Measurements from ENCODE around the gene RAD51. TPM values are rescaled to one million over a fixed set of nuclear protein-coding genes. Genes with fewer than 3 reads are reported as not detected.

Gene RAD51
- total RNA-seq, 1 experiment from 2014 or later, result 20.9 TPM

DNA sequence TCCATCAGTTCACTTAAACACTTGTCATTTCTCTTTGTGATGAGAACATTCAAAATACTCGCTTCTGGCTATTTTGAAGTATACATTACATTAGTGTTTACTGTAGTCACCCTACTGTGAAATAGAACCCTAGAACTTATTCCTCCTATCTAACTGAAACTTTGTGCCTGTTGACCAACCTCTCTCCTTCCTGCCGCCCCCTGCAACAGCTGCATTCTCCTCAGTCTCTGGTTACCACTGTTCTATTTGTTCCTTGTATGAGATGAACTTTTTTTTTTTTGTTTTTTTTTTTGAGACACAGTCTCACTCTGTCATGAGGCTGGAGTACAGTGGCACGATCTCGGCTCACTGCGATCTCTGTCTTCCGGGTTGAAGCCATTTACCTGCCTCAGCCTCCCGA, 2.9 kb downstream of the RAD51 start:
- intact Hi-C loops (cut with micrococcal nuclease), result no loop called here
- CTCF ChIA-PET, result no interaction called here
- DNase-seq (ENCODE audit: low read depth, low spot score) (no peak), ATAC-seq (no peak)
- no peaks in the 10 kb centered on the region for H4K20me1 ChIP-seq (ENCODE audit: insufficient read depth)
- POLR2A ChIA-PET, result no interaction called here
- H3K79me2 ChIP-seq (ENCODE audit: insufficient read depth, low read length), result peaks cover 55% of the 10 kb centered on the region
- RAD21 ChIA-PET (ENCODE audit: low non-redundant PET in 1 of 2, low total read pairs in 2 of 2, uncharacterized antibody in 2 of 2, unreplicated experiment in 2 of 2), result interaction anchor here in 1 of 2 experiments (0.6 kb wide), 1 partner anchor 86 kb away, joined by 3 read pairs; no protein-coding TSS in a partner anchor
- peaks cover 12 to 29% of the 10 kb centered on the region in 2 experiments; a peak in 2 of 4 replicates for H3K36me3 ChIP-seq (ENCODE audit: control insufficient read depth in 1 of 2, insufficient read depth in 2 of 2, low read length in 2 of 2)
- TF ChIP-seq EZH2 (IDR thresholded peaks at IDR 0.05) (no peak), POLR2A (IDR thresholded peaks at IDR 0.05; ENCODE audit: borderline replicate concordance, extremely low read depth, insufficient read depth, insufficient read length) (no peak), JUND (IDR thresholded peaks at IDR 0.05) (no peak), SP1 (IDR thresholded peaks at IDR 0.05; ENCODE audit: low read depth) (no peak), CEBPB (IDR thresholded peaks at IDR 0.05; ENCODE audit: low read depth) (no peak), POLR2AphosphoS5 (IDR thresholded peaks at IDR 0.05; ENCODE audit: low read depth, low read length) (no peak), SIN3A (IDR thresholded peaks at IDR 0.05; ENCODE audit: low read depth) (no peak), FOSL1 (IDR thresholded peaks at IDR 0.05; ENCODE audit: low read depth) (no peak), TCF7L2 (IDR thresholded peaks at IDR 0.05; ENCODE audit: borderline replicate concordance, extremely low read depth, insufficient read depth, insufficient read length) (no peak), CBX3 (IDR thresholded peaks at IDR 0.05; ENCODE audit: low read depth) (no peak), ZFX (IDR thresholded peaks at IDR 0.05) (no peak), RAD21 (IDR thresholded peaks at IDR 0.05; ENCODE audit: low read depth) (no peak), EZH2phosphoT487 (IDR thresholded peaks at IDR 0.05; ENCODE audit: borderline replicate concordance) (no peak), SRF (IDR thresholded peaks at IDR 0.05; ENCODE audit: low read depth) (no peak), ZNF274 (IDR thresholded peaks at IDR 0.05; ENCODE audit: low read depth, low read length) (no peak)
- TF ChIP-seq, protein P1, sequence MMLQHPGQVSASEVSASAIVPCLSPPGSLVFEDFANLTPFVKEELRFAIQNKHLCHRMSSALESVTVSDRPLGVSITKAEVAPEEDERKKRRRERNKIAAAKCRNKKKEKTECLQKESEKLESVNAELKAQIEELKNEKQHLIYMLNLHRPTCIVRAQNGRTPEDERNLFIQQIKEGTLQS (IDR thresholded peaks at IDR 0.05), result no peak
- TF ChIP-seq, protein P2, sequence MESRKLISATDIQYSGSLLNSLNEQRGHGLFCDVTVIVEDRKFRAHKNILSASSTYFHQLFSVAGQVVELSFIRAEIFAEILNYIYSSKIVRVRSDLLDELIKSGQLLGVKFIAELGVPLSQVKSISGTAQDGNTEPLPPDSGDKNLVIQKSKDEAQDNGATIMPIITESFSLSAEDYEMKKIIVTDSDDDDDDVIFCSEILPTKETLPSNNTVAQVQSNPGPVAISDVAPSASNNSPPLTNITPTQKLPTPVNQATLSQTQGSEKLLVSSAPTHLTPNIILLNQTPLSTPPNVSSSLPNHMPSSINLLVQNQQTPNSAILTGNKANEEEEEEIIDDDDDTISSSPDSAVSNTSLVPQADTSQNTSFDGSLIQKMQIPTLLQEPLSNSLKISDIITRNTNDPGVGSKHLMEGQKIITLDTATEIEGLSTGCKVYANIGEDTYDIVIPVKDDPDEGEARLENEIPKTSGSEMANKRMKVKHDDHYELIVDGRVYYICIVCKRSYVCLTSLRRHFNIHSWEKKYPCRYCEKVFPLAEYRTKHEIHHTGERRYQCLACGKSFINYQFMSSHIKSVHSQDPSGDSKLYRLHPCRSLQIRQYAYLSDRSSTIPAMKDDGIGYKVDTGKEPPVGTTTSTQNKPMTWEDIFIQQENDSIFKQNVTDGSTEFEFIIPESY (IDR thresholded peaks at IDR 0.05; ENCODE audit: extremely low read depth, insufficient replicate concordance, low read length), result no peak
- TF ChIP-seq, protein P3, sequence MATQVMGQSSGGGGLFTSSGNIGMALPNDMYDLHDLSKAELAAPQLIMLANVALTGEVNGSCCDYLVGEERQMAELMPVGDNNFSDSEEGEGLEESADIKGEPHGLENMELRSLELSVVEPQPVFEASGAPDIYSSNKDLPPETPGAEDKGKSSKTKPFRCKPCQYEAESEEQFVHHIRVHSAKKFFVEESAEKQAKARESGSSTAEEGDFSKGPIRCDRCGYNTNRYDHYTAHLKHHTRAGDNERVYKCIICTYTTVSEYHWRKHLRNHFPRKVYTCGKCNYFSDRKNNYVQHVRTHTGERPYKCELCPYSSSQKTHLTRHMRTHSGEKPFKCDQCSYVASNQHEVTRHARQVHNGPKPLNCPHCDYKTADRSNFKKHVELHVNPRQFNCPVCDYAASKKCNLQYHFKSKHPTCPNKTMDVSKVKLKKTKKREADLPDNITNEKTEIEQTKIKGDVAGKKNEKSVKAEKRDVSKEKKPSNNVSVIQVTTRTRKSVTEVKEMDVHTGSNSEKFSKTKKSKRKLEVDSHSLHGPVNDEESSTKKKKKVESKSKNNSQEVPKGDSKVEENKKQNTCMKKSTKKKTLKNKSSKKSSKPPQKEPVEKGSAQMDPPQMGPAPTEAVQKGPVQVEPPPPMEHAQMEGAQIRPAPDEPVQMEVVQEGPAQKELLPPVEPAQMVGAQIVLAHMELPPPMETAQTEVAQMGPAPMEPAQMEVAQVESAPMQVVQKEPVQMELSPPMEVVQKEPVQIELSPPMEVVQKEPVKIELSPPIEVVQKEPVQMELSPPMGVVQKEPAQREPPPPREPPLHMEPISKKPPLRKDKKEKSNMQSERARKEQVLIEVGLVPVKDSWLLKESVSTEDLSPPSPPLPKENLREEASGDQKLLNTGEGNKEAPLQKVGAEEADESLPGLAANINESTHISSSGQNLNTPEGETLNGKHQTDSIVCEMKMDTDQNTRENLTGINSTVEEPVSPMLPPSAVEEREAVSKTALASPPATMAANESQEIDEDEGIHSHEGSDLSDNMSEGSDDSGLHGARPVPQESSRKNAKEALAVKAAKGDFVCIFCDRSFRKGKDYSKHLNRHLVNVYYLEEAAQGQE (IDR thresholded peaks at IDR 0.05; ENCODE audit: low read depth), result no peak
- TF ChIP-seq, protein P4, sequence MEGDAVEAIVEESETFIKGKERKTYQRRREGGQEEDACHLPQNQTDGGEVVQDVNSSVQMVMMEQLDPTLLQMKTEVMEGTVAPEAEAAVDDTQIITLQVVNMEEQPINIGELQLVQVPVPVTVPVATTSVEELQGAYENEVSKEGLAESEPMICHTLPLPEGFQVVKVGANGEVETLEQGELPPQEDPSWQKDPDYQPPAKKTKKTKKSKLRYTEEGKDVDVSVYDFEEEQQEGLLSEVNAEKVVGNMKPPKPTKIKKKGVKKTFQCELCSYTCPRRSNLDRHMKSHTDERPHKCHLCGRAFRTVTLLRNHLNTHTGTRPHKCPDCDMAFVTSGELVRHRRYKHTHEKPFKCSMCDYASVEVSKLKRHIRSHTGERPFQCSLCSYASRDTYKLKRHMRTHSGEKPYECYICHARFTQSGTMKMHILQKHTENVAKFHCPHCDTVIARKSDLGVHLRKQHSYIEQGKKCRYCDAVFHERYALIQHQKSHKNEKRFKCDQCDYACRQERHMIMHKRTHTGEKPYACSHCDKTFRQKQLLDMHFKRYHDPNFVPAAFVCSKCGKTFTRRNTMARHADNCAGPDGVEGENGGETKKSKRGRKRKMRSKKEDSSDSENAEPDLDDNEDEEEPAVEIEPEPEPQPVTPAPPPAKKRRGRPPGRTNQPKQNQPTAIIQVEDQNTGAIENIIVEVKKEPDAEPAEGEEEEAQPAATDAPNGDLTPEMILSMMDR (IDR thresholded peaks at IDR 0.05 in 2 of 3, conservative IDR thresholded peaks at IDR 0.05 in 1 of 3; ENCODE audit: borderline replicate concordance in 1 of 3, insufficient read depth in 1 of 3, low read depth in 2 of 3, low read length in 2 of 3), result no peak
- no peak overlapping the region for H3K4me2 ChIP-seq (ENCODE audit: low read length)
- BruUV-seq (replicated peaks), result no TSS peak
- H3K27ac ChIP-seq (ENCODE audit: low read depth, low read length), result no peak overlapping the region
- no peak overlapping the region for H3K9ac ChIP-seq (ENCODE audit: low read length)
- no peaks in the 10 kb centered on the region for H3K9me2 ChIP-seq (ENCODE audit: insufficient read depth)
- no peaks in the 10 kb centered on the region for H3K27me3 ChIP-seq (ENCODE audit: insufficient read depth, low read length)
- peaks cover 9 to 19% of the 10 kb centered on the region in 2 experiments; a peak in 3 of 4 replicates for H3K4me1 ChIP-seq (ENCODE audit: control insufficient read depth in 1 of 2, insufficient read depth in 2 of 2, low read length in 2 of 2)
- no peak overlapping the region for H3K4me3 ChIP-seq (replicated peaks in 1 of 2; ENCODE audit: low read depth in 1 of 2, low read length in 2 of 2)
- no peaks in the 10 kb centered on the region for H3K9me3 ChIP-seq (ENCODE audit: control insufficient read depth in 1 of 2, insufficient read depth in 1 of 2, low read depth in 1 of 2, low read length in 2 of 2)
- H2AFZ ChIP-seq (ENCODE audit: low read depth, low read length, poor library complexity, severe bottlenecking), result no peak overlapping the region

All from HCT116 (cell line).